HG03064 (cell line): ENCODE data around the gene RPLP2.

Experiments used
- ATAC-seq: cut with Tn5 transposase; IDR thresholded peaks from one replicate; pipeline ENCODE4 v1.9.1; 2021; ENCODE audit warnings: low read depth; ENCODE audit not compliant: unreplicated experiment

The RPLP2 gene

GRCh38 chr11:861105-861479 lies 51.3 kb downstream of the RPLP2 start:
- ATAC-seq, result no peak

GRCh38 chr11:862081-862661 lies 52.4 kb downstream of the RPLP2 start:
- ATAC-seq, result no peak
